ENCODE data around the gene RNF13.

Gene RNF13

DNA sequence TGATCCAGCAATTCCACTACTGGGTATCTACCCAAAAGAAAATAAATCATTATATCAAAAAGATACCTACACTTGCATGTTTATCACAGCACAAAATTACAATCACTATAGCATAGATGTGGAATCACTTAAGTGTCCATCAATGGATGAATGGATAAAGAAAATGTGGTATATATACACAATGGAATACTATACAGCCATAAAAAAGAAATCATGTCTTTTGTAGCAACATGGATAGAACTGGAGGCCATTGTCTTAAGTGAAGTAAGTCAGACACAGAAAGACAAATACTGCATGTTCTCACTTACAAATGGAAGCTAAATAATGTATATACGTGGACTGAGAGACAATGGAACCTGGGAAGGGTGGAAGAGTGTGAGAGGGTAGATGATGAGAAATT lies 185.9 kb downstream of the RNF13 start:
- DNase-seq (ENCODE audit: low spot score), result no peak

DNA sequence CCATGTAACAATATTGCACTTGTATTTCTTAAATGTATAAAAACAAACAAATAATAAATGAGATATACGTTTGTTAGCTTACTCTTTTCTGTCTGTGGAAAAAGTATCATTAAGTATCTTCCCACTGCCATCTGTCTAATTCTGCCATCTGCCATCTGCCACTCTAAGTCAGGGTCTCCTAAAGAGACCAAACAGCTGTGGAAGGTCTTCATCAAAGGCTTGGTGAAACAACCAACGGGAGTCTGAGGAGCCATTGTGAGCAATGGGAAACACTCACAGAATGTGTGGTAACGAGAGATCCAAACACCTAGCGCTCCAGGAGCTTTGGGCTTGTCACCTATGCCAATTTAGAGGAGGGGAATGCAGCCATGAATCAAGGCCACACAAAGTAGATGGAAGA lies 186.4 kb downstream of the RNF13 start:
- DNase-seq (ENCODE audit: low spot score), result no peak

DNA sequence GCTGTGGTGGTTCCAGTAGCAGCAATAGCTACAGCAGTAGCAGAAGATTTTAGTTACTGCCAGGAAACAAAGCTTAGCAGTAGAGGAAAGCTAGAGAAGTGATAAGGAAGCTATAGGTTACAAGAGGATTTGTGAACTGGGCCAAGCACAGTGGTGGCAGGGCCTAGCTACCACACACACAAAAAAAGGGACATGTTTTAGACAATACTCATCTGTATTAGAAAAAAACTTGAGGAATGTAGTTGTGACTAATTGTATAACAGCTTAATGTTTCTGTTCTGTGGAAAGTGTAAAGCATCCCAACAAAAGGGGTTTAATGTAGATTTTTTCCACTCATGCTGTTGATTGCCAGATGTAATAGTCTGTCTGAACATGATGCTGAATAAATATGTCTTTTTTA lies 187.6 kb downstream of the RNF13 start:
- DNase-seq (ENCODE audit: low spot score), result no peak

DNA sequence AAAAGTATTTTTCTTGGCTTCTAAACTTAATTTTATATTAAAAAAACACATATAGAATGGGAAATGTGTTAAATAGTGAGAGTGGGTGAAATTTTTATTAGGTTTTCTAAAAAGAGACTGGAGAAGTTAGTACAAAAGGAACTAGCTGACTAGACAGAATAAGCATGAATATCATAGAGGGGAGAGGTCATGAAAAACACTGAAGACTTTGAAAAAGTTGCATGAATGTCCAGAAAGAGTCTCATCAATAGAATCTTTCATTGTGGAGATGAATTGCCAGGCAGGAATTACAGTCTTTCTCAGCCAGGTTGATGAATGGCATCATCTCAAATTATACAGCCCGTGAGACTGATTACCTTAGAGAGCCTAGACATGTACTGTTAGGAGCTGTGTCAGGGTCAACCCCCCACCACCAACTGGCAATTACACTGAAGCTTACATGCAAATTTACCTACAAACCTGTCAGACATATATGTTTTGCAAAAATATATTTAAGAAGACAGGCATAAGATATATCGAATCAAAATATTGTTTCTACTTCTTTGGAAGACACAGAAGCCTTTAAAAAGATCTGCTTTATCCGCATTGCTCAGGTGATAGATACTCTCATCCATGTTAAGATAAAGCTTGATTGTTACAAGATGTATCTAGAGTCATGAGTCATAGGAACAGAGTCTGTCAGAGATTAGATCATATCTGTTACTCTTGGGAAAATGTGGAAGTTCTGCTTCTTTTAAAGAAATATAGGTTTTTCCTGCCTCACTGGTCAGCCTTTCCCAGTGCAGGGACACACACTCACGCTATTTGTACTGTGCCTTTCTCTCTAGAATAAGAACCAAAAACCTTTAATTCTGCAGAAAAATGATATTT lies 192.5 kb downstream of the RNF13 start:
- peak; percentile 78 for DNase-seq (ENCODE audit: low spot score)

DNA sequence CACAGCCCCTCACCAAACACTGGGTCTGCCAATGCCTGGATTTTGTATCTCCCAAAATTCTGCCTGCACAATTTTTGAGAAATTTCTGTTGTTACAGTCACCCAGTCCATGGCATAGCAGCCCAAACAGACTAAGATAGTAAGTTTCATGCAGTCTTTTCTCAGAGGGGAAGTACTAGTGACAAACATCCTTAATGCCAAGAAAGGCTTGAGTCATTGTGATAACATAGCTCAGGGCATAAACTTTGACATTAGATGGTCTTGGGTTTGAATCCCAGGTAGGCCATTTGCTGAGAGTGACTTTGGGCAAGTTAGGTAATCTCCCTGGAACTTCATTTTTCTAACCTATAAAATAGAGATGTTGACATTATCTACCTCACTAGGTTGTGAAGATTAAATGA lies 193.8 kb downstream of the RNF13 start:
- no peak for DNase-seq (ENCODE audit: low spot score)

Data from COLO829 (cell line).